ES-I3 (cell line): ENCODE results near the gene TWIST2.

ENCODE experiments used
- H3K36me3 ChIP-seq: 2 replicates; pipeline ENCODE4 v1.6.1; 2013; ENCODE audit warnings: mild to moderate bottlenecking, low read length, control low read depth, moderate library complexity; ENCODE audit not compliant: insufficient read depth
- H3K4me1 ChIP-seq: 2 replicates; pipeline ENCODE4 v1.6.1; 2013; ENCODE audit warnings: mild to moderate bottlenecking, control low read depth, low read length; ENCODE audit not compliant: insufficient read depth
- H3K9ac ChIP-seq: 2 replicates; pipeline ENCODE4 v1.6.1; 2013; ENCODE audit warnings: low read depth, mild to moderate bottlenecking, low read length, moderate library complexity
- H3K9me3 ChIP-seq: 2 replicates; pipeline ENCODE4 v1.6.1; 2013; ENCODE audit warnings: mild to moderate bottlenecking, low read length, moderate library complexity; ENCODE audit not compliant: control insufficient read depth, insufficient read depth

Gene TWIST2

GRCh38 chr2:238856713-238857567, 9.1 kb downstream of the TWIST2 start:
- H3K9me3 ChIP-seq = no peaks in the 10 kb centered on the region
- no peak overlapping the region for H3K9ac ChIP-seq
- peaks cover 12% of the 10 kb centered on the region for H3K4me1 ChIP-seq
- no peaks in the 10 kb centered on the region for H3K36me3 ChIP-seq

DNA sequence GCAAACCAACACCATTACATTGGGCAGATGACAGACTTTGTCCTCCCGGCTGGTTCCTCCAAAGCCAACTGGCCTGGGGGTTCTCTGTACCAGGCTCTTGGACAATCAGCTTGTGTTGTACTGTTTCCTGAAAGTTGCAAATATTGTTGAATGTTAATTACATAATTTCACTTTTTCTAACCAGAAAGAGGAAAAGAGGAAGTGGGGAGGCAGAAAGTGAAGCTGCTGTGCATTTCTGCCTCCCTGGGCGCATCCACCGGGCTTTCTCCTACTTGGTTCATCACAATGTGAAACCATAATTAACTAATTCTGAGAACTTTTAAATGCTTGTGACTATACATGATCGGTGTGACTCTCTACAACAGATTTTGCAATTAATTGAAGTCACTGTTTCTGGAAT, 10.1 kb downstream of the TWIST2 start:
- no peaks in the 10 kb centered on the region for H3K9me3 ChIP-seq
- H3K4me1 ChIP-seq = peaks cover 16% of the 10 kb centered on the region
- no peak overlapping the region for H3K9ac ChIP-seq
- no peaks in the 10 kb centered on the region for H3K36me3 ChIP-seq

DNA sequence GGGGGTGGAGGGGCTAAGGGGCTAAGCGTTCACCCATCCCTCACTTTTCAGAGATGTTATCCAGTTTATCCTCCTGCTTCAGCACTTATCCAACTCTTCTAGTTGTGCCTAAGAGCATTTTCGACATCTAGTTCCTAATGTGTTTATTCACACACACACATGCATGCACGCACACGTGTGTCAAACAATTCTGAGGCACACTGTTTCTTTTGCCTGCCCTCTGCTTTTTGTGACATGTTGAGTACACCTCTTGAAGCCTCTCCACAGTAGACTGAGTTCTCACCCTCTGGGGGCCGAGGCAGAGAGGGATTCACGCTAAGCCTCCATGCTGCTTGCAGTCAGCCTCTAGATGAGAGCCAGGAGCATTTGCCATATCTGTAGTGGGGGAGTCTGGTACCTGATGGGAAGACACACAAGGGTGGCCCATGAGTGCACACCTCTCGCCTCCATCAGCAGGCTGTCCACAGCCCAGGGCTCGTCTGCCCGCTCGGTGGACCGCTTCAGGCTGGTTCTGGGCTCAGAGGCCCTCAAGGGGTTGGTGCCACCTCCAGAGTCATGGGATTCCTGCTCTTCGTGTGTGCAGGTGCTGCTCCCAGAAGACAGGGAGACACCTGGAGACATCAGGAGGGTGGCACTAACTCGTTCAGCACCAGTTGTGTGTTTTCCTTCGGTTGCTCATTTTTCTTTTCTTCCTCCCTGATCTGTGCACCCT, 11.9 kb downstream of the TWIST2 start:
- H3K9me3 ChIP-seq = no peaks in the 10 kb centered on the region
- H3K9ac ChIP-seq = no peak overlapping the region
- H3K36me3 ChIP-seq = no peaks in the 10 kb centered on the region
- peaks cover 24% of the 10 kb centered on the region for H3K4me1 ChIP-seq

DNA sequence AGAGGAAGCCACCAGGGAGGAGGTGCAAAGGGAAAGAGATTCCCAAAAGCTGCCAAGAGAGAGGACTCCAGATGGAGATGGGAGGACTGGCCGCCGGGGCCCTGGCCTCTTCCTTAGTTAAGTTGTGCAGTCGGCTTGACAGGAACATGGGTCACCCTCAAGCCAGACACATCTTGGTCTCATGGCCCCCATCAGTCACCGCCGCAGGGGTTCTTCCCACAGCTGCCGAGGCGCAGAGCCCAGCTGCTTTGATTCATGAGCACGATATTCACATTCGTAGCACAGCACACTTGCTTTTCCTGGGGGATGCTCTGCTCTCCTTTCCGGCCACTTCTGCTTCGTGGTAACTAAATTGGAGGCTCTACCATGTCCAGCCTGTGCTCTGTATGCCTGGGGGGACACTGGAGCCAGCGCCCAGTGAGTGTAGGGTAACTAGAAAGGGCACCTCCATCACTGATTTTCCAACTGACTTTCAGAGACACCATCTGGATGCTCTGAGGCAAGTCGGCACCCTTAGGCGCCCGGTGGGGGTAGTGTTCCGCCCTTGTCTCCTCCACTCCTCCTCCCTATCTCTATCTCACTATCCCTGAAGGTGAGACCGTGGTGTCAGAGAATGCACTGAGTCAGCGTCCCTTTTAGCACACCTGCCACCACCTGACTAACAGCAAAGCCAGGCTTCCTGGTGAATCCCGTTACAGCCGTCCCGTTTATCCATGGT, 13.3 kb downstream of the TWIST2 start:
- Histone ChIP-seq H3K36me3 (no peaks in the 10 kb centered on the region), H3K4me1 (peaks cover 26% of the 10 kb centered on the region), H3K9ac (no peak overlapping the region), H3K9me3 (no peaks in the 10 kb centered on the region)

GRCh38 chr2:238861766-238862315, 14.0 kb downstream of the TWIST2 start:
- Histone ChIP-seq H3K4me1 (peaks cover 26% of the 10 kb centered on the region), H3K36me3 (no peaks in the 10 kb centered on the region), H3K9me3 (no peaks in the 10 kb centered on the region), H3K9ac (no peak overlapping the region)

- Histone ChIP-seq H3K9ac (no peak overlapping the region), H3K4me1 (peaks cover 26% of the 10 kb centered on the region), H3K36me3 (no peaks in the 10 kb centered on the region), H3K9me3 (no peaks in the 10 kb centered on the region)
Observed at GRCh38 chr2:238862701-238863100, 14.8 kb downstream of the TWIST2 start.

DNA sequence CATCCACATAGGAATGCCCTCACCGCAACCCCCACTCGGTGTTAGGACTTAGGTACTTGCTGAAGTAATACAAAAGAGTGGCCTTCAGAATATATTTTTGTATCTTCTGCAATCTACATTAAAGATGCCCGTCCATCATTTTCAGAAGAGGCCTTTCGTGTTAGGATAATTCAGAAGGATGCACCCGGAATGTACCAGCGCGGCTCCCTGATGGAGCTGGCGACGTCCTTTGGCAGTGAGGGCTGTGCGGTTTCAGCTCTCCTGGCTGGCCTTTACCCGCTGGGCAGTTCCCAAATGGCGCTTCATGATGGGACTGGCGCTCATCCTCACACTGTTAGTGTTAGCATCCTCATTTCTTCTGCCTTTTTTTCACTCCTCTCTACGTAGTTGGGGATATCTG, 15.3 kb downstream of the TWIST2 start:
- Histone ChIP-seq H3K9ac (no peak overlapping the region), H3K4me1 (peaks cover 26% of the 10 kb centered on the region), H3K36me3 (no peaks in the 10 kb centered on the region), H3K9me3 (no peaks in the 10 kb centered on the region)

- Histone ChIP-seq H3K4me1 (peaks cover 26% of the 10 kb centered on the region), H3K9me3 (no peaks in the 10 kb centered on the region), H3K9ac (no peak overlapping the region), H3K36me3 (no peaks in the 10 kb centered on the region)
Observed at GRCh38 chr2:238863749-238864206, 15.9 kb downstream of the TWIST2 start.

- Histone ChIP-seq H3K36me3 (no peaks in the 10 kb centered on the region), H3K9ac (no peak overlapping the region), H3K9me3 (no peaks in the 10 kb centered on the region), H3K4me1 (peaks cover 26% of the 10 kb centered on the region)
Observed at GRCh38 chr2:238864207-238865014, 16.5 kb downstream of the TWIST2 start.

DNA sequence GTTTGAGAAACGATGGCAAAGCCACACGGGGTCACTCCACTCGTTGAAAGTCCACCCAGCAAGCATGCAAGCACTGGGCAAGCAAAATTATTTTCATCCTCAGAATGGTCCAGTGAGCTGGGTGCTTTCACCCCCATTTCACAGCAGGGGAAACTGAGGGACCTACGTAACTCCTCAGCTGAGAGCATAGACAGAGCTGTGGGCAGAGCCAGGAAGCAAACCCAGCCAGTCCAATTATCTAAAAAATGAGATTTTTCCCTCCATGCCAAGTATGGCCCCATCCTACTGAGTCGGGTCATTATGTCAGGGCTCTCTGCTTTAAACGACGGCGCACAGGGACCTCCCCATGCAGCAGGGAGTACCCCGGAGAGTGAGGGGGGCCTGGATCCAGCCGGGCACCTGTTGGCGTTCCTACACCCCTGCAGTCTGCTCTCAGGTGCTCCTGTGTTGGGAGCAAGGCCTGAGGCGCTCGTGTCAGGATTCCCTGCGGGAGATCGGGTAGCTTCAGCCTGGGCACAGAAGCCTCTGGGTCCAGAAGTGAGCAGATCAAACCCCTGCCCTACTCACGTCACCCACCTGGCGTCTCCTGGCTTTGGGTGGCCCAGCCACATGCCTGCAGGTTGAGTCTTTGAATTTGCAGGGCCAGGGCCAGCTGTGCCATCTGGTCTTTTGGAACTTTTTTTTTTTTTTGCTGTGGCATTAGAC, 17.3 kb downstream of the TWIST2 start:
- Histone ChIP-seq H3K36me3 (no peaks in the 10 kb centered on the region), H3K9ac (no peak overlapping the region), H3K4me1 (peaks cover 26% of the 10 kb centered on the region), H3K9me3 (no peaks in the 10 kb centered on the region)

DNA sequence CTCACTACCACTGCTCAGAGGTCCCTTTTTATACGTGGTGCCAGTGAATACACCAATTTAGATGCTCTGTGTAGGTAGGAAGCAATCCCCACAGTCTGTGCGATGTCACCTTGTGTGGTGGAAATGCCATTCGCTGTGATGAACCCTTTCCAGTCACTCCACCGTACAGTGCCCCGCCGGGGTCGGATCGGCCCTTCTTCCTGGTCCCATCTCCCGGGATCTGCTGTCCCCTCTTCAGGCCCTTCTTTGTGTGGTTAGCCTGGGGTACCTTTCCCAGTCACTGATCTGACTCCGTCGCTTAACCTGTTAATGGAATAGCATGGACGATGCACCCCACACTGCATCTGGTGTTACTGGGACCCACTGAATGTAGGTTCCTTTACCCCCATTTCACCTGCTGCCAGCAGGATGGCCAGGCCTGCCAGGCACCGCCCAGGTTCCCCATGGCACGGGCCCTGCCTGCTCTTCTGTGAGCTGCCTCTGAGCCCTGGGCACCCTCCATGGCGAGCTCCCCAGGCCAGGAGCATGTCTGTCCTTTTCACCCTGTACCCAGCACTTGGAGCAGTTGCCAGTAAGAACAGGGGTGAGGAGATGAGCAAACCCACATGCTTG, 18.0 kb downstream of the TWIST2 start:
- Histone ChIP-seq H3K4me1 (peaks cover 26% of the 10 kb centered on the region), H3K9ac (no peak overlapping the region), H3K36me3 (no peaks in the 10 kb centered on the region), H3K9me3 (no peaks in the 10 kb centered on the region)

DNA sequence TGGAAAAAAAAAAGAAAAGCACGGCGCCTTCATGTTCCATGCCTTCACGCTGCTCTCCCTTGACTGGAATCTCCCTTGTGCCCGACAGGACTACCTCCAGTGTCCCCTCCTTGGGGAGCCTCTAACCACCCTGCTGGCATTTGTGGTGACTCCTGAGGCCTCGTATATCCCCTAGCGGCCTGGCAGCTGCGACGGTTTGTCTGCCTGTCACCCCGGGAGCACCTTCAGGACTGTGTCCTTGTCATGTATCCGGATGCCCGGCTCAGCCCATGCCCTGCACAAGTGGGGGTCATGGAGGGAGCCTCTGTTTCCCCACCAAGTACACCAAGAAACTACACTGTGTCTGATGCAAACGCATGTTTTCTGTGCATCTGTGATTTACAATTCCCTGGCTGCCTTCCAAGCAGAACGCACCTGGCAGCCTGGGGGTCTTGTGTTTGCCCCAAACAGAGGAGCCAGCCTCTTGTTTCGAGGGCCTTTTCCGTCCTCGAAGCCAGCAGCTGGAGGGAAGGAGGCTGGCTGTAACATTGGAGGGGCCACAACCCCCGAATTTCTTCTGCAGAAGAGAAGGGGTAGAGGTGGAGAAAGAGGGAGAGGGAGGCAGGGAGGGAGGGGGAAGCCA, 18.9 kb downstream of the TWIST2 start:
- H3K9me3 ChIP-seq = no peaks in the 10 kb centered on the region
- no peaks in the 10 kb centered on the region for H3K36me3 ChIP-seq
- no peak overlapping the region for H3K9ac ChIP-seq
- peaks cover 26% of the 10 kb centered on the region for H3K4me1 ChIP-seq
